Kidney capillary endothelial cell (primary cell): Measurements from ENCODE around the gene TIMELESS.
A peak's percentile ranks its signal among the peaks of the same experiment; 100 is the strongest.
"Not testable (repeated sequence)": the region's sequence is repeated elsewhere in the genome, so short reads cannot be mapped to it uniquely, and the experiment has no call there.

Source experiments
- DNase-seq: peaks from one replicate; pipeline ENCODE4 v3.0.0-alpha.2; 2018; ENCODE audit warnings: low spot score

TIMELESS gene

DNA sequence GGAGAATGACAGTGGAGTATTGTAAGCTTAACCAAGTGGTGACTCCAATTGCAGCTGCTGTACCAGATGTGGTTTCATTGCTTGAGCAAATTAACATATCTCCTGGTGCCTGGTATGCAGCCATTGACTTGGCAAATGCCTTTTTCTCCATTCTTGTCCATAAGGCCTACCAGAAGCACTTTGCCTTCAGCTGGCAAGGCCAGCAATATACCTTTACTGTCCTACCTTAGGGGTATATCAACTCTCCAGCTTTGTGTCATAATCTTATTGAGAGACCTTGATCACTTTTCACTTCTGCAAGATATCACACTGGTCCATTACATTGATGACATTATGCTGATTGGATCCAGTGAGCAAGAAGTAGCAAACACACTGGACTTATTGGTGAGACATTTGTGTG lies 47.6 kb downstream of the TIMELESS start:
- DNase-seq = not testable (repeated sequence)

DNA sequence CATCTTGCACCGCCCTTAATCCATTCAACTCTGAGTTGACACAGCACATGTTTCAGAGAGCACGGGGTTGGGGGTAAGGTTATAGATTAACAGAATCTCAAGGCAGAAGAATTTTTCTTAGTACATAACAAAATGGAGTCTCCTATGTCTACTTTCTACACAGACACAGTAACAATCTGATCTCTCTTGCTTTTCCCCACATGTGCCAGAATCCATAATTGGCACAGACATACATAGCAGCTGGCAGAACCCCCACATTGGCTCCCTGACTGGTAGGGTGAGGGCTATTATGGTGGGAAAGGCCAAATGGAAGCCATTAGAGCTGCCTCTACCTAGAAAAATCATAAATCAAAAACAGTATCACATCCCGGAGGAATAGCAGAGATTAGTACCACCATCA lies 48.1 kb downstream of the TIMELESS start:
- DNase-seq = not testable (repeated sequence)

- DNase-seq = not testable (repeated sequence)
Observed at GRCh38 chr12:56399466-56399865, 49.8 kb downstream of the TIMELESS start.

DNA sequence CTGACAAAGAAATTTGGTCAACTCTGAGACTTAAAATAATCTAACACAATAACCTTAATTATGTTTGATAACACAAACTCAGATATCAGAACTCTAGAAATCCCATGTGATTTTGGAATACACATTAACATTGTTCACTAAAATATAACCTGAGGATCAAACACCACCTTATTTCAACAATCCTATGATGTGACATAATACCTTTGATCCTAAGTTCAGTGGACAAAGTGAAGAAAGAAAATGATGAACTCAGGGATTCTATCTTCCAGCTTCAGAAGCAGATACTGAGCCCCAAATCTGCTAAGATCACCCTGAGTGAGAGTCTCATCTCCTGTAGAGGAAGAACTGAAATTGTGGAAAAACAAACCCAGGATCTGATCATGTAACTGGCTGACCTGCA lies 50.9 kb downstream of the TIMELESS start:
- DNase-seq = no peak

DNA sequence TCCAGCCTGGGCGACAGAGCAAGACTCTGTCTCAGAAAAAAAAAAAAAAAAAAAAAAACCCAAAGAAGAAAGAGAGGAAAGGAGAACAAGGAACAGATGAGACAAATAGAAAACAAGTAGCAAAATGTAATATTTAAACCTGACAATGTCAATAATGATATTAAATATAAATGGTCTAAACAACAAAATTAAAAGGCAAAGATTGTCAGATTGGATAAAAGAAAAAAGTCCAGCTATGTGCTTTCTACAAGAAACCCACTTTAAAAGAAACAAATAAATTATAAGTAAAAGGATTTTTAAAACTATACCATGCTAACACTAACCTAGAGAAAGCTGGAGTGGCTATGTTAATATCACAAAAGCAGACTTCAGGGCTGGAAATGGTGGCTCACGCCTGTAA lies 56.9 kb downstream of the TIMELESS start:
- no peak for DNase-seq

- no peak for DNase-seq
Observed at GRCh38 chr12:56391721-56392120, 57.5 kb downstream of the TIMELESS start.

DNA sequence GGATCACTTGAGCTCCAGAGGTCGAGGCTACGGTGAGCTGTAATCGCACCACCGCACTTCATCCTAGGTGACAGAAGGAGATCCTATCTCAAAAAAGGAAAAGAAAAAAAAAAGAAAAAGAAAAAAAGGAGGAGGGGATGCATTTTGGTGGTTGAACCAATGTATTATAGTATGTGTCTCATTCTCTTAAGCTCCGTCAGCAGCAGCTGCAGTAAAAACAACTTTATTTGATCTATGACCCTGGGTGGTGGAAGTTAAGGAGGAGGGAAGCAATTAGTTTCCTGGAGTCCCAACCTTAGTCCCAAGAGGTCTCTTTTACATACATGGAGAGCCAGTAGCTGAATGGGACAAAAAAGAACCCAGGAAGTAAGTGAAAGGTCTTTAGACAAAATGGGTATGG lies 59.8 kb downstream of the TIMELESS start:
- DNase-seq = no peak

DNA sequence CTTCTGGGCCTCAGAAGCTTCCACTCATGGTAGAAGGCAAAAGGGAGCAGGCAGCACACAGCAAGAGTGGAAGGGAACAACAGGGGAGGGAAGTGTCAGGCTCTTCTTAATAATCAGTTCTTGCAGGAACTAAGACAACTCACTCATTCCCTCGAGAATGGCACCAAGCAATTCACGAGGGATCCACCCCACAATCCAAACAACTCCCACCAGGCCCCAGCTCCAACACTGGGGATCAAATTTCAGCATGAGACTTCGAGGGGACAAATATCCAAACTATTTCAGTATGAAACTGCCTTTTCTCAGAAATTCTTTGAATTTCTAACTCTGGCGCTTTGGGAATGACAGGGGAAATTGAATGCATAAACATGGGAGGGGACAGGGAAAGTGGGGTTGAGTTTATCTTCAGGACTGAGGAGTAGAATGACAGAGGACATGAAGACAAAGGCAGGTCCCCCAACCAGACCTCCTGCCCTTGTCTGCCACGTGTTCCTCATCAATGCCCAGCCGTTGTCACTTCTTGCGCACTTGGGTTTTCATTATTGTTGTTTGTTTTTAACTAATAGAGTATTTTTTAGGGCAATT lies 62.0 kb downstream of the TIMELESS start:
- no peak for DNase-seq

DNA sequence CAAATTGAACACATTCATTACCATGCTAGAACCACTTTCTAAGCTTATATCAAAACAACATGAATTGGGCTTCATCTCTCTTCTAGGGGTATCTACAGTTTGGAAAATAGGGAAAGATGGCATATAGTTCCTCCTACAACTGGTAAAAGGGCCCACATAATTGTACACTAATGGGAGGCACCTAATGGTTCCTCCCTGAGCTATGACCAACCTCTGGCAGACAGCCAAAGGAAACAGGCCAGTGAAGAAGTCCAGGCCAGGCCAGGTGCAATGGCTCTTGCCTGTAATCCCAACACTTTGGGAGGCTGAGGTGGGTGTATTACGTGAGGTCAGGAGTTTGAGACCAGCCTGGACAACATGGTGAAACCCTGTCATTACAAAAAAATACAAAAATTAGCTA lies 63.4 kb downstream of the TIMELESS start:
- DNase-seq = no peak

DNA sequence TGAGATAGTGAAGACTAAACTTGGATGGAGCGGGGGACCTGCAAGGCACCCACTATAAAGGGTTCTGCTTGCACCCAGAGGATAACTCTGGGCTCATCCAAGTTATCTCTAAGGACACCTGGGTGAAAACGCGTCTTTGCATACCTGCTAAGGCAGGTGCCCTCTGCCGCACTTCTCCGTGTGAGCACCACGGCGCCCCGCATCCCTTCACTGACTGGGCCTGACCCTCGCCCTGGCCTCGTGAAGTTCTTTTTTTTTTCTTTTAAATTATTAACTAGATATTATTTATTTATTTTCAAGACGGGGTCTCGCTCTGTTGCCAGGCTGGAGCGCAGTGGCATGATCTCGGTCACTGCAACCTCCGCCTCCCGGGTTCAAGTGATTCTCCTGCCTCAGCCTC lies 66.6 kb downstream of the TIMELESS start:
- no peak for DNase-seq

GRCh38 chr12:56377989-56378316 lies 71.3 kb downstream of the TIMELESS start:
- no peak for DNase-seq

DNA sequence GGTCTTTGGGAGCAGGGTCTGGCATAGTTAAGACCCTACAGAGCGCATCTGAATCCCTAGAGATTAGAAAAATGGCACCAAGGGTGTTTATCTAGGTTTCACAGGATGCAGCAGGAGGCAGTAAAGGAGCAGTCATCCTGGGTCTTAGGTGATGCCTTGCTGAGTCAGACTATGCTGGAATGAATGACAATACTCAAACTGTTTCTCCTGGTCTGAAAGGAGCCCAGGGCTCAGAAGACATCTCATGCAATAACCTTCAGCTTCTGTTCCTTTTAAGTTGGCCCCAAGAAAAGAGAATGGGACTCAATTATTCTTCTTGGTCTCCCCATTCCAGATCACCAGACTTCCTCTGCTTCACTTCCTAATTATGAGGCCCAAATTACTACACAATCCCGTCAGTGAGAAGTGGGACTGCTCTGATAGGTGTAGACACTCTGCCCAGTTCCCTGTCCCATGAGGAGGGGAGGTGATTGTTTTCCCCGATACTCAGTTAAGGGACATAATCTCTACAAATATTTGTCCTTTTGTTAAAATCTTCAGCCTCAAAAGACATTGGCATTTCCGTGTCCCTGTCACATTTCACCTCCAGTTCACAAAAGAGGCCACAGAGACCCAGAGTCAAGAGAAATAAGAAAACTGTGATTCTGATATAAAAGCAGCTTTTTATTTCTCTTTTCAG lies 71.8 kb downstream of the TIMELESS start:
- peak; percentile 70 for DNase-seq

DNA sequence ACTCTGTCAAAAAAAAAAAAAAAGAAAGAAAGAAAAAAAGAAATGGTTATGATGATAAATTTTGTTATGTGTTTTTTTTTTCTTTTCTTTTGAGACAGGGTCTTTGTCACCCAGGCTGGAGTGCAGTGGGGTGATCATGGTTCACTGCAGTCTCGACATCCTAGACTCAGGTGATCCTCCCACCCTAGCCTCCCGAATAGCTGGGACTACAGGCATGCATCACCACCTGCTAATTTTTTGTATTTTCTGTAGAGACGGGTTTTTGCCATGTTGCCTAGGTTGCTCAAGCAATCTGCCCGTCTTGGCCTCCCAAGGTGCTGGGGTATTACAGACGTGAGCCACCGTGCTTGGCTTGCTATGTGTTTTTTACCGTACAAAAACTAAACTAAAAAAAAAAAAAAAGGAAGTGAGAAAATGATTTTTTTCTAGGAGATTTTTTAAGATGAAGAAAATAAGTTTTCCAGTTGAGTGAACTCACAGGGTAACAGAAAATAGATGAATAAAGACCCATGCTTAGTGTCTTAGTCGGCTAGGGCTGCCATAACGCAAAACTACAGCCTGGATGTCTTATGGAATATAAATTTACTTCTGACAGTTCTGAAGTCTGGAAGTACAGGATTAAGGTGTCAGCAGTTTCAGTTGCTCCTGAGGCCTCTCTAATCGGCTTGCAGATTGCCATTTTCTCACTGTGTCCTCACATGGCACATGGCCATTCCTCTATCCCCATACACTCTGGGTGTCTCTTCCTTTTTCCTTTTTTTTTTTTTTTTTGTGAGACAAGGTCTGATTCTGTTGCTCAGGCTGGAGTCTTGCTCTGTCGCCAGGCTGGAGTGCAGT lies 73.4 kb downstream of the TIMELESS start:
- DNase-seq = no peak

GRCh38 chr12:56374726-56375597 lies 74.3 kb downstream of the TIMELESS start:
- DNase-seq = peak; percentile 26

GRCh38 chr12:56373515-56373914 lies 75.7 kb downstream of the TIMELESS start:
- no peak for DNase-seq

GRCh38 chr12:56366948-56367347 lies 82.3 kb downstream of the TIMELESS start:
- no peak for DNase-seq
